Activated CD8-positive, alpha-beta T cell treated with anti-CD3 and anti-CD28 coated beads for 36 hours (primary cell): ENCODE results near the gene LAG3. TPM values are rescaled to one million over a fixed set of nuclear protein-coding genes. Genes with fewer than 3 reads are reported as not detected.

Source experiments
- ATAC-seq: fragments of 200-7000 bp; cut with Tn5 transposase; one replicate; pipeline ENCODE4 v1.10.0; 2021; ENCODE audit warnings: mild to moderate bottlenecking, moderate library complexity
- CTCF ChIA-PET: fragments of 350-600 bp; sonication (Branson Sonifier 250); formaldehyde crosslinking; loops from one replicate; lab custom pipeline; 2021; ENCODE audit warnings: antibody characterized with exemption; lab: Charles Lee
- POLR2A ChIA-PET: fragments of 350-600 bp; sonication (Branson Sonifier 250); formaldehyde crosslinking; loops from one replicate; lab custom pipeline; 2021; ENCODE audit warnings: antibody characterized with exemption; lab: Charles Lee
- DNase-seq: peaks from one replicate; pipeline ENCODE4 v3.0.0-alpha.2; 2020
- H3K27ac Mint-ChIP-seq: one replicate; pipeline ENCODE4 v1.8.0; 2021; ENCODE audit warnings: mild to moderate bottlenecking, mixed read lengths
- H3K27me3 Mint-ChIP-seq: one replicate; pipeline ENCODE4 v1.8.0; 2021; ENCODE audit warnings: mixed read lengths
- H3K36me3 Mint-ChIP-seq: one replicate; pipeline ENCODE4 v1.8.0; 2021; ENCODE audit warnings: low read depth, mixed read lengths
- H3K4me1 Mint-ChIP-seq: one replicate; pipeline ENCODE4 v1.8.0; 2021; ENCODE audit warnings: low read depth, mixed read lengths
- H3K4me3 Mint-ChIP-seq: one replicate; pipeline ENCODE4 v1.8.0; 2021; ENCODE audit warnings: mild to moderate bottlenecking, moderate library complexity, mixed read lengths
- H3K9me3 Mint-ChIP-seq: one replicate; pipeline ENCODE4 v1.8.0; 2021; ENCODE audit warnings: mixed read lengths
- CTCF ChIP-seq: fragments of 200-600 bp; IDR thresholded peaks from one replicate; pipeline ENCODE4 v1.8.0; 2022; ENCODE audit warnings: antibody characterized with exemption, mild to moderate bottlenecking
- intact Hi-C: fragments of 100-400 bp; cut with micrococcal nuclease; formaldehyde crosslinking; loops from one replicate; pipeline ENCODE4 v1.10.0; 2022
- total RNA-seq, 2 experiments: library from RNA; stranded (reverse); gene quantifications; one replicate each; pipeline ENCODE4 v1.2.3, GENCODE V29; 2021

LAG3 gene
- total RNA-seq, 2 experiments from 2014 or later = 264 to 268 TPM

- POLR2A ChIA-PET = interaction anchor here (0.6 to 1.8 kb wide), 5 partner anchors 12 to 42 kb away, joined by 3 to 7 read pairs (median 4); partner anchors contain the start of gene MLF2
- peaks cover 14% of the 10 kb centered on the region for H3K27me3 Mint-ChIP-seq
- H3K9me3 Mint-ChIP-seq = no peaks in the 10 kb centered on the region
- H3K27ac Mint-ChIP-seq = peak overlapping the region; percentile 14
- intact Hi-C loops = no loop called here
- peaks cover 3% of the 10 kb centered on the region for H3K36me3 Mint-ChIP-seq
- ATAC-seq = peak; percentile 81
- DNase-seq = peak; percentile 62
- CTCF ChIA-PET = interaction anchor here (0.6 to 3.2 kb wide), 17 partner anchors 11 to 69 kb away, joined by 3 to 17 read pairs (median 4); partner anchors contain the start of genes COPS7A, GPR162, LAG3 and MLF2
- H3K4me1 Mint-ChIP-seq = peaks cover 49% of the 10 kb centered on the region
- peak overlapping the region; percentile 33 for H3K4me3 Mint-ChIP-seq
- TF ChIP-seq CTCF = no peak
Measured at GRCh38 chr12:6792522-6793201, 20.3 kb downstream of the LAG3 start.

- Mint-ChIP-seq H3K9me3 (no peaks in the 10 kb centered on the region), H3K36me3 (peaks cover 1% of the 10 kb centered on the region), H3K27me3 (peaks cover 12% of the 10 kb centered on the region), H3K4me3 (no peak overlapping the region), H3K4me1 (peaks cover 29% of the 10 kb centered on the region), H3K27ac (no peak overlapping the region)
- no peak for DNase-seq
- ATAC-seq = no peak
- ChIA-PET CTCF (interaction anchor here (0.7 to 1.4 kb wide), 4 partner anchors 12 to 41 kb away, joined by 3 to 5 read pairs (median 3); no protein-coding TSS in a partner anchor), POLR2A (interaction anchor here (1.0 to 1.6 kb wide), 3 partner anchors 10 to 149 kb away, joined by 3 read pairs; partner anchors contain the start of genes C12orf57 and RNU7-1)
- no peak for TF ChIP-seq CTCF
- intact Hi-C loops = no loop called here
Measured at GRCh38 chr12:6795088-6795487, 22.8 kb downstream of the LAG3 start.

GRCh38 chr12:6796576-6796975 lies 24.3 kb downstream of the LAG3 start:
- ATAC-seq = no peak

GRCh38 chr12:6799147-6799546 lies 26.8 kb downstream of the LAG3 start:
- ATAC-seq (no peak), DNase-seq (no peak)
- Mint-ChIP-seq H3K27me3 (peaks cover 13% of the 10 kb centered on the region), H3K36me3 (peaks cover 1% of the 10 kb centered on the region), H3K27ac (no peak overlapping the region), H3K4me3 (no peak overlapping the region), H3K9me3 (peaks cover under 1% of the 10 kb centered on the region), H3K4me1 (no peaks in the 10 kb centered on the region)
- POLR2A ChIA-PET = interaction anchor here (0.5 kb wide), 1 partner anchor 31 kb away, joined by 3 read pairs; no protein-coding TSS in a partner anchor
- no peak for TF ChIP-seq CTCF
- intact Hi-C loops = no loop called here
- CTCF ChIA-PET = no interaction called here

More at GRCh38 chr12:6796576-6796975, 24.3 kb downstream of the LAG3 start:
- ChIA-PET POLR2A (interaction anchor here (1.2 kb wide), 1 partner anchor 23 kb away, joined by 3 read pairs; no protein-coding TSS in a partner anchor), CTCF (interaction anchor here (0.7 to 1.4 kb wide), 5 partner anchors 10 to 115 kb away, joined by 3 to 5 read pairs (median 3); no protein-coding TSS in a partner anchor)
- H3K27ac Mint-ChIP-seq = no peak overlapping the region
- H3K36me3 Mint-ChIP-seq = peaks cover 1% of the 10 kb centered on the region
- no peak for DNase-seq
- H3K9me3 Mint-ChIP-seq = no peaks in the 10 kb centered on the region
- H3K4me3 Mint-ChIP-seq = no peak overlapping the region
- H3K27me3 Mint-ChIP-seq = peaks cover 12% of the 10 kb centered on the region
- peaks cover 20% of the 10 kb centered on the region for H3K4me1 Mint-ChIP-seq
- no peak for TF ChIP-seq CTCF
- intact Hi-C loops = no loop called here

- intact Hi-C loops = no loop called here
- ChIA-PET POLR2A (no interaction called here), CTCF (interaction anchor here (2.5 kb wide), 1 partner anchor 18 kb away, joined by 9 read pairs; no protein-coding TSS in a partner anchor)
- Mint-ChIP-seq H3K4me3 (no peak overlapping the region), H3K27me3 (peaks cover 4% of the 10 kb centered on the region), H3K9me3 (peaks cover 2% of the 10 kb centered on the region), H3K36me3 (peaks cover 2% of the 10 kb centered on the region), H3K27ac (no peak overlapping the region), H3K4me1 (peaks cover 7% of the 10 kb centered on the region)
- TF ChIP-seq CTCF = no peak
- no peak for ATAC-seq
- DNase-seq = no peak
Measured at GRCh38 chr12:6807170-6807569, 34.9 kb downstream of the LAG3 start.
